ACHN (cell line): ENCODE results near the gene APP.
A peak's percentile ranks its signal among the peaks of the same experiment; 100 is the strongest.

Source experiments
- DNase-seq: peaks from one replicate; pipeline ENCODE4 v3.0.0-alpha.2; 2015
- in situ Hi-C: cut with HindIII; loops from 2 replicates; pipeline ENCODE4 v1.10.0; 2017; ENCODE audit warnings: low sequenced_read_pairs, low pct_ligation_motif_present, low pct_unique_long_range_greater_than_20kb

APP gene

DNA sequence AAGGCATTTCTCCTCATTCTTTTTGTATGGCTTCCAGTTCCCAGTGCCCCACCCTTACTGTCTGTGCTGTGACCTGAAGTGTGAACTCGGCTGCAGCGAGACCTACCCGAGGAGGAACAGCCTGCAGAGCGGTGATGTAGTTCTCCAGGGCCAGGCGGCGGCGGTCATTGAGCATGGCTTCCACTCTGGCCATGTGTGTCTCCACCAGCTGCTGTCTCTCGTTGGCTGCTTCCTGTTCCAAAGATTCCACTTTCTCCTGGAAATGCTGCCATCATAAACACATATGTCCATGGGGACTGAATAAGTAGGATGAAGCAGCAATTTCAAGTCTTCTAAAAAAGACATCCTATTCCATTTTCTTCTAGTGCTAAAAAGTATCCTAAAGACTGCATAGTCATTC is 195.6 kb downstream of the APP start:
- in situ Hi-C loops: no loop called here
- DNase-seq: no peak

DNA sequence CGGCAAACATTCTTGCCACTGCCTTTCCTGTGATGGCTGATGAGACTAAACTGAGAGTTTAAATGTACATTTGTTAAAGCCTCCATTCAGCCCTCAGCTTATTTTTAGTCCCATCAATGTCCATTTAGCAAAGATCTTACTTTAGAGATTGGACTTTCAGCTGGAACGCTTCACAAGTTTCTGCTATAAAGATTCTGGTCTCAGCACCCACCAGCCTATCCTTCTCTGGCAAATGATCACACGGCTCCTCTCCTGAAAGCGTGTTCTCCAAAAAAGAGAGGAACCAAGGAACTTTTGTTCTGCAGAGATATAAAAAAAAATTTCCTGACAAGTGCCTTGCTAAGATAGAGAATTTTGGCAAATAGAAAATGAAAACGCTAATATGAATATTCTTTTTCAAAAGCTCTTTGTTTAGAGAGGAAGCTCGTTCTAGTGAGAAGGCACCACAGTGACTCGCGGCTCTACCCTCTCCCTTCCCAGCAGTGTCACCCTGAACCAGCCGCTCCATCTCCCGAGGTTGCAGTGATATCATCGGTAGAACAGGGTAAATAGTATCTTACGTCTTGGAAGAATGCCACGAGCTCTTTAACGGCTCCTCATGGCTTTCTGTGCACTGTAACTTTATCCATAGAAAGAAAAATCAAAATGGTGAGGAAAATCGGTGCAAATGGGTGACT is 200.2 kb downstream of the APP start:
- in situ Hi-C loops: no loop called here

DNA sequence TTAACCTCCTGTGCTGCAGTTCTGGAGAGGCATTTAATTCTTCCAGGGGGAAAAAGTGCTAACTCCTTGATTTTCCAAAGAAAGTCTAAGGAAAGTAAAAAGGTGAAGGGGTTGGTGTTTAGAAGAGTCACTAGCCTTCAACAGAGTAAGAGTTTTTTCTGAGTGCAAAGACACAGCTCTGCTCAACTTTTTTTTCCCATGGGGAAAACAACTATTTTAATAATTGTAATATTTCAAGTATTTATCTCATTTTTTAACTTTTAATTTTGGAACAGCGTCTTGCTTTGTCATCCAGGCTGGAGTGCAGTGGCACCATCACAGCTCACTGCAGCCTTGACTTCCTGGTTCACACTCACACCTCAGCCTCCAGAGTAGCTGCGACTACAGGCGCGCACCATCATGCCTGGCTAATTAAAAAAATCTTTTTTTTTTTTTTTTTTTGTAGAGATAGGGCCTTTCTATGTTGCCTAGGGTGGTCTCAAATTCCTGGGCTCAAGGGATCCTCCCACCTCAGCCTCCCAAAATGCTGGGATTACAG is 202.6 kb downstream of the APP start:
- no peak for DNase-seq

More for the DNA sequence above, 200.2 kb downstream of the APP start:
- no peak for DNase-seq

DNA sequence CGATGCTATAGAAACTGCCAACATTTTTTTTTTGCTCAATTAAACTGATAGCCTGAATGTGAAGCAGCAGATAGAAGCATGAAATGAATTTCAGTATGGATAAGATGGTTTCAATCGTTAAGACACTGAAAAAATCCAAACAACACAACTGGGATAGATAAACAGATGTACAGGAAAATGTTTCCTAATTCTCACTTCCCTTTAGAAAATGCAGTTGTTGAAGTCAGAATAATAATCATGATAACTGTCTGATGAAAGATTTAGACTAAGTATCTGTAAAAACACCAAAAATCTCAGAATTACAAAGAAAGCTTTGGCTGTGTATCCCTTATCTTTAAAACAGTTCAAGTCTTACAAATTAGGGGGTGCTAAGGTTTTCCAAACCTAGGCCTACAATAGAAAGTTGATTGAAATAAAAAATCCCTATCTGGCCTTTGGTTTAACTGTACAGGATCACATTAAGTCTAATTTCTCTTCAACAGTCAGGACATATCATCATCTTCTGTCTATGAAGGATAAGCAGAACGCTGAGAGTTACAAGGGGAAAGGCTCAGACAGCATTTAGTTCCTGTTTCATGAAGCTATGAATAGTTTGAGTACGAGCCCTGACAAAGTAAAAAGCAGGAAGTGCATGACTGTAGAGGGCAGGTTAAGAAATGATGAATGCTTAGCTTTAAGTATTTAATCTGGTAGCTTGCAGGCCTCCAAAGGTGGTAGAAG is 203.2 kb downstream of the APP start:
- in situ Hi-C loops: no loop called here
- DNase-seq: no peak

More for the DNA sequence above, 202.6 kb downstream of the APP start:
- in situ Hi-C loops: no loop called here

DNA sequence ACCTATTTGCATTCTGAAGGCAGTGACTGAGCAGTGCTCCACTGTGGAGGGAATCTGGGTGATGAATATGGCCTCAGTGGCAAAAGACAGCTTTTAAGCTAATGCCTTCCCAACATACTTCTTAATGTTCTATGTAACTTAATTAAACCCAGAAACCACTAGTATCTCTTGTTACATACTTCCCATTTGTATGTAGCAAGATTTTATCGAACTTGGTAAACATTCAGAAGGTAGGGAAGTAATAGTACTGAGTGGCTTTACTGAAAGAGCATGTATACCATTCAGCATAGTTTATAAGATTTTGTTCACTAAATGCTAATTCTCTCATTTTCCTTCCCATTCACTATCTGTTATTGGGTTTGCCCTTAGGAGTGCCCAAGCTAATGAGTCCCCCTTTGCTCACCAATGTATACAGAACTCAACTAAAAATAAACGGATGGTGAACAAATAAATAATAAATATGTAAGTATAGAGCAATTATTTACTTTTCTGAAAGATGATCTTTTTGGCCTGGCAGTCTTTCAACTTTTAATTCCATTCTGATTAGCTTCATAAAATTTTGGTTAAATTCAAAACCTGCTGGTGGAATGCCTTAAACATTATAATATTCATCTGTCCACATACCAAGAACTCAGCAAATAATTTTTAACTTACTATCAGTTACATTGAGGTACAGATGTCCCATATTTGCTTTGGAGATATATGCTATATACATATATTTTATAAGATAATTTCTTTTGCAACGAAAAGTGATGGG is 204.4 kb downstream of the APP start:
- in situ Hi-C loops: no loop called here

DNA sequence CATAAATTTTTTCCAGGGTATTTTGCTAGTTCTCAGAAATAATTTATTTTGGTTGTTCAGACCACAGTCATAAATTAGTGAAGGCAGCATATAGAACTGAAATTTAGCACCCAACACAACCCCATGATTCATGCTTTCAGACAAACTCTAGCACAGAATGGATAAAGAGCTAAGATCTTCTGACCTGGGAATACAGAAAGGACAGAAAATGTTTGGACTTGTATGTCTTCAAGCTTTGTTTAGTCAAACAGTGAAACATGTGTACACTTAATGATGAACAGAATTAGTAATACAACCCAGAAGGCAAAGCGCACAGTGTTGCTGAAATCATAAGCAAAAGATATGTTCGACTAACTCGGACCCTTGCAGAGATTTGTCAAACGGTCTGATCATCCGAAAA is 205.6 kb downstream of the APP start:
- in situ Hi-C loops: no loop called here
- DNase-seq: no peak

More for the DNA sequence above, 204.4 kb downstream of the APP start:
- no peak for DNase-seq

DNA sequence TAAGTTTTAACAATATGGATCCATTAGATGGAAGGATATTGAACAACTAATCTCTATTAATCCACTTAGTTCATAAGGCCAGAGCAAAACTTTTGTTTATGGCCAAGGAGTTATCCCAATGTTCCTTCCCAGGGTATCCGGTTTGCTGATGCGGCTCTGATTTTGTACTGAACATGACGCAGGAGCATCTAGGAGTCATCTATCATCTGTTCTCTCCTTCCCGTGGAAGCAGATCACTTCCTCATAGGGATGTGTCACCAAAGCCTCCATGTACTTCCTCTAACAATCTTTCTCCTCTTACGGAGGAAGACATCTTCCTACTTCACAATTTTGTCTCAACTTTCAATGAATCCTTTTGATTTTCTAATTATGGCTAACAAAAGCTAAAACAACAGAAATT is 206.6 kb downstream of the APP start:
- in situ Hi-C loops: no loop called here
- no peak for DNase-seq

DNA sequence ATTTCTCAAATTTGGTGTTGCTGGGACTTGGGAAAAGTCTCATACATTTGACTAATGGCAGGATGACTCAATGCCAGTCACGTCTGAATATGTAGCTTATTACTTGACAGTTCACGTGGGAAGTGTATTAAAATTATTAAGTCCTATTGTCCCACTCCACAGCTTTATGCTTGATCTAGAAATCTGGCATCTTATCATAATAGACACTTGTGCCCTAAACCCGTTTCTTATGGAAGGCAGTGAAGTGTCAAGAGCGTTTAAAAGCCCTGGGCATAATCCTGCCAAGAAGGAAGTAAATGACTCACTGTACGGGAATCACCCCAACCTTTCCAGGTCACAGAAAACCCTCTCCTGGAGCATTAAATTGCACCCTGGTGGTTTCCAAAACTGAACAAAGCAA is 207.4 kb downstream of the APP start:
- in situ Hi-C loops: no loop called here
- peak; percentile 67 for DNase-seq

DNA sequence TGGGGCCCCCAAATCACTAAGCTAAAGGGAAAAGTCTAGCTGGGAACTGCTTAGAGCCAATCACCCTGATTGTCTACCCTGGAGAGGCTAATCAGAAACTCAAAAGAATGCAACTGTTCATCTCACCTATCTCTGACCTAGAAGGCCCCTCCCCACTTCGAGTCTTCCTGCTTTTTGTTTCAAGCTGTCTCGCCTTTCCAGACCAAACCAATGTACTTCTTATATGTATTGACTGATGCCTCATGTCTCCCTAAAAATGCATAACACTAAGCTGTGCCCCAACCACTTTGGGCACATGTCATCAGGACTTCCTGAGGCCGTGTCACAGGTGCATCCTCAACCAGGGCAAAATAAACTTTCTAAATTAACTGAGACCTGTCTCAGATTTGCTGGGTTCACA is 209.5 kb downstream of the APP start:
- no peak for DNase-seq
- in situ Hi-C loops: no loop called here

DNA sequence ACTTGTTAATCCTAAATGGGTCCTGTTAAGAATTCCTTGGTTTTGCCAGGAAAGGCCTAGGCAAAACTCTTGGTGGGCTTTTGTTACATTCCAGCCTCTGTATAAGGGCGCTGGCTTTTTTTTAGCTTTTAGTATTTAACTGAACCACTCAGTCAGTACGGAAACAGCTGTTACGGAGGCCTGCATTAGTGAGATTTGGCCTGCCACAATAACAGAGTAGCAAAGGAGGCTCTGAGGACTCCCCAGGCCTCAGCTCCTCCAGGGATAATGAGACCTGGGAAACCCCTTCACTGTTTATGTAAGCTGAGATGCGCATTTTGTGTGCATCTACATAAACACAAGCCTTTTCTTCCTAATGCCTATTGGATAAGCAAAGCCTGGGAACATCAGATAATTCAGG is 210.2 kb downstream of the APP start:
- DNase-seq: no peak
- in situ Hi-C loops: no loop called here

DNA sequence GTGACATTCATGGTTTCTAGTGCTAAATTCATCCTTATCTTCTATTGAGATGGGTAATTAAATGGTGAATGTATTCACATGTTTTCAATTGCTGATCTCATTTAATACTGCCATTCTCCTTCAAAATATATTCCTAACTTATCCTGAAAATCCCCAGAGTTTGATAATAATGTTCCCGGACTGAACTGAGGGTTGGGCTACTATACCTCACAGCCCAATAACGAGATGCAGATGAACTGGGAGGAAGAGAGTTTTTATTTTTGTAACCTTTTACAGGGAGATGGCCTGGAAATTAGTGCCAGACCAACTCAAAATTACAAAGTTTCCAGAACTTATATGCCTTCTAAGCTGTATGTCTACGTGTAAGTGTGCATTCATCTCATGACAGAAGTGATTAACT is 210.8 kb downstream of the APP start:
- no peak for DNase-seq
- in situ Hi-C loops: no loop called here

DNA sequence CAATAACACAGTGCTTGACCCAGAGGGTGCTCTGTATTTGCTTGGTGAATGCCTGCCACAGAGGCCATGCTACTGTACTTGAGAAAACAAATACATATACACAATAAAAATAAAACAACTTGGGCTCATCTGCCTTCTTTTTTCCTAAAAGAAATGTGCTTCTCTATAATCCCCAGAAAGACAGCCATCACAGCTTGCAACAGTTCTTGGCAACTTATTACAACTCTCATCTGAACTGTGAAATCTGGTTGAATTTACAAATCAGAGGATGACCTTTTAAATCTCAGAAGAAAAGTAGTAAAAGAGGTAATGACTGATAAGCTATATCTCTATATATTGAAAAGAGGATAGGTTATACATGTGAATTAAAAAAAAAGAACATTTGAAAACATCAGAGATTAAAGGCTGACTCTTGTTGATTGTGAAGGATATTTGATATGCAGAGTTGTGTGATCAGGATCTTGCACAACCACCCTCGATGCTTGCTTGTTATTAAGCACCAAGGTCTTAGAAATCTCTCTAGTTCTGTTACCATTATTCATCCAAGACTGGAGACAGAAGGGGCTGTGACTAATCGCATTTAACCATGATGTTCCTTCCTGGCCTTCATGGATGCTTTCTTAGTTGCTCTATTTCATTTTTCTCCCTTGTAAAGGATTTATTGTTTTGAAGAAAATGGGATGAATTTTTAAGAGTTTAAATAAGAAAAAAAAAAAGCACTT is 213.4 kb downstream of the APP start:
- in situ Hi-C loops: no loop called here
- no peak for DNase-seq

DNA sequence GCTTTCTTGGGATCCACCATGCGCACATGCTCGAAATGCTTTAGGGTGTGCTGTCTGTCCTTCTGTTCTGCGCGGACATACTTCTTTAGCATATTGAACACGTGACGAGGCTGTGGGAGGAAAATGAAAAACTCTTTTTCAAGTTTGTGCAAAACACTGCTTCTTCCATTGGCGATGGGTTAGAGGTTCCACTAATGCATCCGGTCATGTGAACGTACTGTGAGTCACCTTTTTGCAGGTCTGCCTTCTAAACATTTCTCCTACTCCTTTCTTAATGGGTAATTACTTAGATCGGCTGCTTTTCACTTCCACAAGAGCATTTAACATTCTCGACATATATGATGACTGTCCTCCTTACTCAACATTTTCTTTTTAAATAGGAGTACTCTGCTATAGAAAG is 214.9 kb downstream of the APP start:
- no peak for DNase-seq
- in situ Hi-C loops: no loop called here

DNA sequence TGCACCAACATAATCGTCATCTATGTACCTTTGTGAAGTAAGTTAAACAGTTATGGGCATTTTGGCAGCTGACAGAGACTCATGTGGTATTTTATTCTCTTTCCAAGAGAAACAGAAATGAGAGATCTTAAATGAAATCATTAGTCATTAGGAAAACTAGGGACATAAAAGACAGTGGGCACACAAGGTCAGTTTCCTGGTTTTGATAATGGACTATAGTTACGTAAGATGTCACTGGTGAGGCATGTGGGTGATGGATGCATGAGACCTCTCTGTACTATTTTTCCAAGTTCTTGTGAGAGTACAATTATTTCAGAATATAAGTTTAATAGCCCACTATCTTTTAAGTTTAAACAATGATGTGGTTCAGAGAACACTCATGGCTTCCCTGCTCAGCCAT is 216.9 kb downstream of the APP start:
- DNase-seq: no peak
- in situ Hi-C loops: no loop called here

DNA sequence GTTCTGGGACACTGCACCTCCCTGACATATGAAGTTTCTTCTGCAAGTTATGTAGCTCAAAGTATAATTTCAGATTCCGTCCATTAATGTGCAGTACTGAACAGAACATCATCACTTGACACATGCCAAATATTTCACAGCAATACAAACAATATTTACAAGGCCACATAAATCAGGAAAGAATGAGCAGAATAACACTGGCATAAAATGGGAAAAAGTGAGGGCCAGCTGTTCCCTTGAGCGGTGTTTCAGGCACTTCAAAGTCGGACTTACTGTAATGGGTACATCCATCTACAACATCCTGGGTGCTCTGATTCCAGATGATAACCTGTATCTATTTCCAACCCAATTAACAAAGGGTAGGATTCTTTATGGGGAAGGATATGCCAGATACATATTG is 217.4 kb downstream of the APP start:
- DNase-seq: no peak
- in situ Hi-C loops: no loop called here

DNA sequence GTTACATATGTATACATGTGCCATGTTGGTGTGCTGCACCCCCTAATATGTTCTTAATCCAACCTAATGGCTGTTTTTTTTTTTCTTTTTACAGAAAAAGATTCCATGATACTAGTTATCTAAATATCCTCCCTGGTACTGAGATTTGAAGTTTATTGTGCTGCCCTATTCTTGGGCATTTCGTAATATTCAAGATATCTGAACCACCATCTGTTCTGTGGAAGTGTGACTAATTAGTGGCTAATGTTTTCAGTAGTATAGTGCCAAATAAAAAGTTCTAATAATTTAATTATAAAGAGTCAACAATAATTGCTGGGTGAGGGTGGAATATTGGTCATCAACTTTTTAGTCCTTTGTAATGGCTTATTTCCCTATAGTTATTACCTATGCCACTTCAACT is 218.3 kb downstream of the APP start:
- DNase-seq: no peak
- in situ Hi-C loops: no loop called here

DNA sequence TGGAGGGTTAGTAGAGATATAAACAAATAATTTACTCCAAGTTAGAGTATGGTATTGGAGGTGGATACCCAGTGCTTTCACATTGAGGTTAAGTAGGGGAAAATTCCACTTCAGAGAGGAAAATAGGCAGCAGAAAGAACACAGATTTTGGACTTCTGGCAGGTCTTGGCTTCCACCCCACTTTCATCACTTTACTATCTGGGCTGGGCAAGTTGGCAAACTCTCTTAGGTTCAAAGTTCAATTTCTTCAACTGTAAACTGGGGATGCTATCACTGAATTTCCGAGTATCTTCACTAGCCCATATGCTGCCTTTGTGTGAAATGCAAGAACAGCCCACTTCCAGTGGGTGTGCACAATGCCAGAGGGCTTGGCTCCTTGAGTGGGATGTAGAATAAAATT is 220.9 kb downstream of the APP start:
- in situ Hi-C loops: no loop called here
- DNase-seq: no peak

DNA sequence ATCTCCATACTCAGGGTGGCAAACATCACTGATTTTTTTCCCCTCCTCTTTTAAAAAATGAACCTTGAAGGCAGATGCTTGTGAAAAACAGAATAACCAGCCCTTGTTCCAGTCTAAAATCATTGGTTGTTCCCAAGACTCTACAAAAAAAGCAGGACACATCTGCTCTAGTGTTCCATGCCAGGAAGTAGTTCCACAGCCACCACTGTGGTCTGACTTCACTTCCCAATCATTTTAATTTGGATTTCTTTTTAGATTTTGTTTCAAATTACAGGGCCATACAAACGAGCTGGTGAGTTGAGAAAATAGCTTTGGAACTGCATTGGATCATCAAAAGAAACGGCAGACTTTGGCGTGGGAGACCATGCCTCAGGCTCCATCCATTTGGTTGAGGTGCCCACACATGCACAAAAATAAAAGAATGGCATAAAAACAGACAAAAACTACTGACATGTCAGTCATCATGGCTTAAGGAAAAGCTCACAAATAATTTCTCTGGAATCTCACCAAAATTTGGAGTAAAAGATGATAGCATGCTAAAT is 225.8 kb downstream of the APP start:
- in situ Hi-C loops: no loop called here
- no peak for DNase-seq

DNA sequence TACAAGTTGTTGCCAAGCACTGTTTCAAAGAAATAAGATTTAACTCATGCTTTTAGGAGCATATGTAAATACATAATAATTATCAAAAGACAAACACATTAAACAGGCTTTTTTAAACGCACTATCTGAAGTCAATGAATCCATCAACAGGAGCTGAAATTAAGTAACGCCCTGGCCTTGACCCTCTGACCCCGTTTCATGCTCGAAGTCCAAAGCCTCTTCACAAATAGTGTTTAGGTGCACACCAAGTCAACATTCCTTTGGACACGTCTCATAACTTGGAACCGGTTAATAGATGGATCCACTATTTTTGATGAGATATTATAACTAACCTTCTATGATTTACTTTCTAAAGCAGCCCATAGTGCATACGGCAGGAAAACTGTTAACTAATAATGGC is 226.5 kb downstream of the APP start:
- in situ Hi-C loops: no loop called here
- DNase-seq: no peak
